HepG2 (cell line): ENCODE measurements around the gene ZNF860.

Experiments used
- EZH2 ChIP-seq: conservative IDR thresholded peaks from 2 replicates; pipeline ENCODE4 v1.6.1; 2012; ENCODE audit warnings: mild to moderate bottlenecking, low read depth, low read length, moderate library complexity
- HNRNPLL ChIP-seq: fragments of 200-400 bp; formaldehyde crosslinking; IDR thresholded peaks from 2 replicates; pipeline ENCODE4 v1.6.1; 2017; ENCODE audit warnings: mild to moderate bottlenecking, low read depth, low read length; ENCODE audit not compliant: poor library complexity, severe bottlenecking
- KDM2A ChIP-seq: sonication (generic); formaldehyde crosslinking; IDR thresholded peaks from 2 replicates; pipeline ENCODE4 v1.4.0; 2020; ENCODE audit warnings: low read depth, missing genetic modification reagents, borderline replicate concordance
- KDM4B ChIP-seq: sonication (generic); formaldehyde crosslinking; IDR thresholded peaks from 2 replicates; pipeline ENCODE4 v1.4.0; 2020; ENCODE audit warnings: missing genetic modification reagents
- KDM5A ChIP-seq: fragments of 200-600 bp; sonication (generic); IDR thresholded peaks from 2 replicates; pipeline ENCODE4 v1.7.0; 2018; ENCODE audit warnings: antibody characterized with exemption, mild to moderate bottlenecking, low read length, borderline replicate concordance
- POLR2A ChIP-seq, 2 experiments: IDR thresholded peaks; 2 replicates each; pipeline ENCODE4 v1.6.1; 2011; ENCODE audit warnings: low read depth in 2 of 2, low read length in 2 of 2, mild to moderate bottlenecking in 1 of 2, moderate library complexity in 1 of 2; ENCODE audit not compliant: insufficient read depth in 1 of 2
- RFX3 ChIP-seq: IDR thresholded peaks from 2 replicates; pipeline ENCODE4 v1.6.1; 2016; ENCODE audit warnings: missing biosample characterization, missing genetic modification reagents
- ZFP1 ChIP-seq: IDR thresholded peaks from 2 replicates; pipeline ENCODE4 v1.6.1; 2016
- ZNF598 ChIP-seq: sonication (generic); formaldehyde crosslinking; IDR thresholded peaks from 2 replicates; pipeline ENCODE4 v1.5.1; 2020; ENCODE audit warnings: mild to moderate bottlenecking, missing genetic modification reagents, borderline replicate concordance
- TF ChIP-seq, protein P1 (sequence below): sonication (generic); formaldehyde crosslinking; IDR thresholded peaks from 2 replicates; pipeline ENCODE4 v1.5.0; 2020; ENCODE audit warnings: mild to moderate bottlenecking, missing genetic modification reagents, moderate library complexity
- TF ChIP-seq, protein P2 (sequence below): sonication (generic); formaldehyde crosslinking; IDR thresholded peaks from 2 replicates; pipeline ENCODE4 v1.4.0; 2020; ENCODE audit warnings: low read depth, missing genetic modification reagents

DNA sequence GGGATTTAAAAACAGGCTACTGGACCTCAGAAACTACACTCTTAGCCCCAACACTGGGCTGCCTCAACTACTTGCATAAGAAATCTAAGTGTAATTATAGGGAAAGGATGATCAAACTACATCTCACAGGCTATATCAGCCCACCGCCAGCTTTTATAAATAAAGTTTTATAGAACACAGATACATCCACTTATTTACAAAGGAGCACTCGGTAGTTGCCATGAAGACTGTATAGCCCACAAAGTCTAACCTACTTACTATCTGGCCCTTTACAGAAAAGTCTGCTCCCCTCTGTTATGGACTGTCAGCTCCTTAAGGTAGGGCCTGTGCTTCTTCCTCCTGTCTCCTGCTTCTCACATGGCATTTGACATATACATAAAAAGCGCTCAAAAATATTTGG, 9.9 kb upstream of the ZNF860 start:
- TF ChIP-seq KDM5A (no peak), EZH2 (no peak), KDM4B (CRISPR knock-in tag) (no peak), KDM2A (CRISPR knock-in tag) (no peak), POLR2A (IDR thresholded peaks at IDR 0.05; ENCODE audit: insufficient read depth in 1 of 2, low read depth in 2 of 2, low read length in 2 of 2) (no peak), RFX3 (CRISPR knock-in tag) (no peak), ZNF598 (CRISPR knock-in tag) (no peak), ZFP1 (CRISPR knock-in tag) (no peak), HNRNPLL (no peak)
- TF ChIP-seq, protein P1, sequence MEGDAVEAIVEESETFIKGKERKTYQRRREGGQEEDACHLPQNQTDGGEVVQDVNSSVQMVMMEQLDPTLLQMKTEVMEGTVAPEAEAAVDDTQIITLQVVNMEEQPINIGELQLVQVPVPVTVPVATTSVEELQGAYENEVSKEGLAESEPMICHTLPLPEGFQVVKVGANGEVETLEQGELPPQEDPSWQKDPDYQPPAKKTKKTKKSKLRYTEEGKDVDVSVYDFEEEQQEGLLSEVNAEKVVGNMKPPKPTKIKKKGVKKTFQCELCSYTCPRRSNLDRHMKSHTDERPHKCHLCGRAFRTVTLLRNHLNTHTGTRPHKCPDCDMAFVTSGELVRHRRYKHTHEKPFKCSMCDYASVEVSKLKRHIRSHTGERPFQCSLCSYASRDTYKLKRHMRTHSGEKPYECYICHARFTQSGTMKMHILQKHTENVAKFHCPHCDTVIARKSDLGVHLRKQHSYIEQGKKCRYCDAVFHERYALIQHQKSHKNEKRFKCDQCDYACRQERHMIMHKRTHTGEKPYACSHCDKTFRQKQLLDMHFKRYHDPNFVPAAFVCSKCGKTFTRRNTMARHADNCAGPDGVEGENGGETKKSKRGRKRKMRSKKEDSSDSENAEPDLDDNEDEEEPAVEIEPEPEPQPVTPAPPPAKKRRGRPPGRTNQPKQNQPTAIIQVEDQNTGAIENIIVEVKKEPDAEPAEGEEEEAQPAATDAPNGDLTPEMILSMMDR (CRISPR knock-in tag), result no peak
- TF ChIP-seq, protein P2, sequence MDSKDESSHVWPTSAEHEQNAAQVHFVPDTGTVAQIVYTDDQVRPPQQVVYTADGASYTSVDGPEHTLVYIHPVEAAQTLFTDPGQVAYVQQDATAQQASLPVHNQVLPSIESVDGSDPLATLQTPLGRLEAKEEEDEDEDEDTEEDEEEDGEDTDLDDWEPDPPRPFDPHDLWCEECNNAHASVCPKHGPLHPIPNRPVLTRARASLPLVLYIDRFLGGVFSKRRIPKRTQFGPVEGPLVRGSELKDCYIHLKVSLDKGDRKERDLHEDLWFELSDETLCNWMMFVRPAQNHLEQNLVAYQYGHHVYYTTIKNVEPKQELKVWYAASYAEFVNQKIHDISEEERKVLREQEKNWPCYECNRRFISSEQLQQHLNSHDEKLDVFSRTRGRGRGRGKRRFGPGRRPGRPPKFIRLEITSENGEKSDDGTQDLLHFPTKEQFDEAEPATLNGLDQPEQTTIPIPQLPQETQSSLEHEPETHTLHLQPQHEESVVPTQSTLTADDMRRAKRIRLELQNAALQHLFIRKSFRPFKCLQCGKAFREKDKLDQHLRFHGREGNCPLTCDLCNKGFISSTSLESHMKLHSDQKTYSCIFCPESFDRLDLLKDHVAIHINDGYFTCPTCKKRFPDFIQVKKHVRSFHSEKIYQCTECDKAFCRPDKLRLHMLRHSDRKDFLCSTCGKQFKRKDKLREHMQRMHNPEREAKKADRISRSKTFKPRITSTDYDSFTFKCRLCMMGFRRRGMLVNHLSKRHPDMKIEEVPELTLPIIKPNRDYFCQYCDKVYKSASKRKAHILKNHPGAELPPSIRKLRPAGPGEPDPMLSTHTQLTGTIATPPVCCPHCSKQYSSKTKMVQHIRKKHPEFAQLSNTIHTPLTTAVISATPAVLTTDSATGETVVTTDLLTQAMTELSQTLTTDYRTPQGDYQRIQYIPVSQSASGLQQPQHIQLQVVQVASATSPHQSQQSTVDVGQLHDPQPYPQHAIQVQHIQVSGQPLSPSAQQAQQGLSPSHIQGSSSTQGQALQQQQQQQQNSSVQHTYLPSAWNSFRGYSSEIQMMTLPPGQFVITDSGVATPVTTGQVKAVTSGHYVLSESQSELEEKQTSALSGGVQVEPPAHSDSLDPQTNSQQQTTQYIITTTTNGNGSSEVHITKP (CRISPR knock-in tag), result no peak
